Measurements from ENCODE around the gene DDX1. TPM values are rescaled to one million over a fixed set of nuclear protein-coding genes. Genes with fewer than 3 reads are reported as not detected.

Gene DDX1
- total and polyA plus RNA-seq, 2 donors from 2014 or later, result 84.0 to 90.0 TPM

- Histone ChIP-seq H3K4me1 (ENCODE audit: control insufficient read depth in 2 of 3, insufficient read depth in 2 of 3, low read depth in 1 of 3, low read length in 3 of 3) (peaks cover 9 to 32% (median 13%) of the 10 kb centered on the region in 3 donors), H3K4me3 (ENCODE audit: low read length in 3 of 3) (no peak overlapping the region), H3K27me3 (ENCODE audit: control insufficient read depth, insufficient read depth, low read length) (no peaks in the 10 kb centered on the region), H3K27ac (ENCODE audit: low read depth in 2 of 2, low read length in 2 of 2) (peak overlapping the region; percentile 14 to 16), H3K9ac (ENCODE audit: low read length in 3 of 3) (peak overlapping the region in 1 of 3 donors; percentile 27), H3K36me3 (ENCODE audit: control insufficient read depth in 2 of 3, insufficient read depth in 3 of 3, low read length in 3 of 3) (peaks cover 11 to 27% (median 19%) of the 10 kb centered on the region in 3 donors), H3K9me3 (ENCODE audit: control insufficient read depth in 2 of 3, insufficient read depth in 1 of 3, low read length in 3 of 3) (no peaks in the 10 kb centered on the region)
- DNase-seq, result no peak
- intact Hi-C loops (cut with DNase I), result no loop called here
- FAIRE-seq, result no peak
- TF ChIP-seq CTCF (IDR thresholded peaks at IDR 0.05; ENCODE audit: borderline replicate concordance, extremely low read depth, insufficient read depth), result no peak
Measured at GRCh38 chr2:15634846-15635490, 43.3 kb downstream of the DDX1 start.

GRCh38 chr2:15636972-15637785 lies 45.5 kb downstream of the DDX1 start:
- DNase-seq (peak in 4 of 5 donors; percentile 86 to 94 (median 90)), FAIRE-seq (peak; percentile 72)
- Histone ChIP-seq H3K27ac (ENCODE audit: low read depth in 2 of 2, low read length in 2 of 2) (peak overlapping the region in 1 of 2 donors; percentile 34), H3K27me3 (ENCODE audit: control insufficient read depth, insufficient read depth, low read length) (no peaks in the 10 kb centered on the region), H3K9ac (ENCODE audit: low read length in 3 of 3) (no peak overlapping the region), H3K4me3 (ENCODE audit: low read length in 3 of 3) (no peak overlapping the region), H3K9me3 (ENCODE audit: control insufficient read depth in 2 of 3, insufficient read depth in 1 of 3, low read length in 3 of 3) (no peaks in the 10 kb centered on the region), H3K36me3 (ENCODE audit: control insufficient read depth in 2 of 3, insufficient read depth in 3 of 3, low read length in 3 of 3) (peaks cover 4 to 10% (median 9%) of the 10 kb centered on the region in 3 donors), H3K4me1 (ENCODE audit: control insufficient read depth in 2 of 3, insufficient read depth in 2 of 3, low read depth in 1 of 3, low read length in 3 of 3) (peaks cover 13 to 32% (median 16%) of the 10 kb centered on the region in 3 donors)
- peak; percentile 94 for TF ChIP-seq CTCF (IDR thresholded peaks at IDR 0.05; ENCODE audit: borderline replicate concordance, extremely low read depth, insufficient read depth)
- intact Hi-C loops (cut with DNase I), result no loop called here

GRCh38 chr2:15638720-15639119 lies 47.1 kb downstream of the DDX1 start:
- H3K27ac ChIP-seq (ENCODE audit: low read depth in 2 of 2, low read length in 2 of 2), result no peak overlapping the region
- FAIRE-seq, result no peak

More at GRCh38 chr2:15638720-15639119, 47.1 kb downstream of the DDX1 start:
- no peak overlapping the region for H3K4me3 ChIP-seq (ENCODE audit: low read length in 3 of 3)
- peaks cover 16 to 26% (median 16%) of the 10 kb centered on the region in 3 donors for H3K4me1 ChIP-seq (ENCODE audit: control insufficient read depth in 2 of 3, insufficient read depth in 2 of 3, low read depth in 1 of 3, low read length in 3 of 3)
- intact Hi-C loops (cut with DNase I), result no loop called here
- no peaks in the 10 kb centered on the region for H3K27me3 ChIP-seq (ENCODE audit: control insufficient read depth, insufficient read depth, low read length)
- no peak overlapping the region for H3K9ac ChIP-seq (ENCODE audit: low read length in 3 of 3)
- no peaks in the 10 kb centered on the region for H3K9me3 ChIP-seq (ENCODE audit: control insufficient read depth in 2 of 3, insufficient read depth in 1 of 3, low read length in 3 of 3)
- DNase-seq, result no peak
- H3K36me3 ChIP-seq (ENCODE audit: control insufficient read depth in 2 of 3, insufficient read depth in 3 of 3, low read length in 3 of 3), result peaks cover 0 to 4% (median 0%) of the 10 kb centered on the region in 3 donors
- no peak for TF ChIP-seq CTCF (IDR thresholded peaks at IDR 0.05; ENCODE audit: borderline replicate concordance, extremely low read depth, insufficient read depth)

Data from kidney (tissue), 14 donors.